ENCODE data around the gene UPF1. TPM values are rescaled to one million over a fixed set of nuclear protein-coding genes. Genes with fewer than 3 reads are reported as not detected.

Gene UPF1
- total RNA-seq, 1 donor = 36.6 TPM

- H3K4me1 ChIP-seq (ENCODE audit: insufficient read depth, low read length) = no peaks in the 10 kb centered on the region
- TF ChIP-seq CTCF (IDR thresholded peaks at IDR 0.05; ENCODE audit: extremely low read depth, low read depth, low read length) = no peak
- peaks cover 38% of the 10 kb centered on the region for H3K79me2 ChIP-seq (ENCODE audit: insufficient read depth, low read length)
- H3K27me3 ChIP-seq (ENCODE audit: insufficient read depth, low read length) = no peaks in the 10 kb centered on the region
- no peak for DNase-seq (ENCODE audit: insufficient read length, low spot score, missing footprints)
- H3K36me3 ChIP-seq (ENCODE audit: insufficient read depth, low read length) = peaks cover 43% of the 10 kb centered on the region
- H3K4me2 ChIP-seq (ENCODE audit: insufficient read depth, low read length) = no peak overlapping the region
- no peak overlapping the region for H2AFZ ChIP-seq (ENCODE audit: low read length)
- no peaks in the 10 kb centered on the region for H3K9me3 ChIP-seq (ENCODE audit: low read depth, low read length)
- no peak overlapping the region for H3K27ac ChIP-seq (ENCODE audit: low read depth, low read length)
- peaks cover 41% of the 10 kb centered on the region for H4K20me1 ChIP-seq (ENCODE audit: insufficient read depth, low read length)
- no peak overlapping the region for H3K4me3 ChIP-seq (ENCODE audit: insufficient read depth, low read length)
Measured at GRCh38 chr19:18910010-18910409, 78.3 kb downstream of the UPF1 start.

- Histone ChIP-seq H3K4me3 (ENCODE audit: insufficient read depth, low read length) (no peak overlapping the region), H4K20me1 (ENCODE audit: insufficient read depth, low read length) (peaks cover 44% of the 10 kb centered on the region), H2AFZ (ENCODE audit: low read length) (no peak overlapping the region), H3K79me2 (ENCODE audit: insufficient read depth, low read length) (peaks cover 47% of the 10 kb centered on the region), H3K4me2 (ENCODE audit: insufficient read depth, low read length) (no peak overlapping the region), H3K4me1 (ENCODE audit: insufficient read depth, low read length) (no peaks in the 10 kb centered on the region), H3K9me3 (ENCODE audit: low read depth, low read length) (no peaks in the 10 kb centered on the region), H3K36me3 (ENCODE audit: insufficient read depth, low read length) (peaks cover 48% of the 10 kb centered on the region), H3K27ac (ENCODE audit: low read depth, low read length) (no peak overlapping the region), H3K27me3 (ENCODE audit: insufficient read depth, low read length) (no peaks in the 10 kb centered on the region)
- DNase-seq (ENCODE audit: insufficient read length, low spot score, missing footprints) = no peak
- no peak for TF ChIP-seq CTCF (IDR thresholded peaks at IDR 0.05; ENCODE audit: extremely low read depth, low read depth, low read length)
Measured at GRCh38 chr19:18910801-18911436, 79.2 kb downstream of the UPF1 start.

- no peak for TF ChIP-seq CTCF (IDR thresholded peaks at IDR 0.05; ENCODE audit: extremely low read depth, low read depth, low read length)
- H2AFZ ChIP-seq (ENCODE audit: low read length) = no peak overlapping the region
- no peaks in the 10 kb centered on the region for H3K4me1 ChIP-seq (ENCODE audit: insufficient read depth, low read length)
- H3K4me3 ChIP-seq (ENCODE audit: insufficient read depth, low read length) = no peak overlapping the region
- no peak overlapping the region for H3K27ac ChIP-seq (ENCODE audit: low read depth, low read length)
- no peaks in the 10 kb centered on the region for H3K9me3 ChIP-seq (ENCODE audit: low read depth, low read length)
- no peaks in the 10 kb centered on the region for H3K27me3 ChIP-seq (ENCODE audit: insufficient read depth, low read length)
- peaks cover 39% of the 10 kb centered on the region for H3K36me3 ChIP-seq (ENCODE audit: insufficient read depth, low read length)
- peaks cover 67% of the 10 kb centered on the region for H3K79me2 ChIP-seq (ENCODE audit: insufficient read depth, low read length)
- DNase-seq (ENCODE audit: insufficient read length, low spot score, missing footprints) = no peak
- peaks cover 38% of the 10 kb centered on the region for H4K20me1 ChIP-seq (ENCODE audit: insufficient read depth, low read length)
- no peak overlapping the region for H3K4me2 ChIP-seq (ENCODE audit: insufficient read depth, low read length)
Measured at GRCh38 chr19:18912933-18913332, 81.2 kb downstream of the UPF1 start.

DNA sequence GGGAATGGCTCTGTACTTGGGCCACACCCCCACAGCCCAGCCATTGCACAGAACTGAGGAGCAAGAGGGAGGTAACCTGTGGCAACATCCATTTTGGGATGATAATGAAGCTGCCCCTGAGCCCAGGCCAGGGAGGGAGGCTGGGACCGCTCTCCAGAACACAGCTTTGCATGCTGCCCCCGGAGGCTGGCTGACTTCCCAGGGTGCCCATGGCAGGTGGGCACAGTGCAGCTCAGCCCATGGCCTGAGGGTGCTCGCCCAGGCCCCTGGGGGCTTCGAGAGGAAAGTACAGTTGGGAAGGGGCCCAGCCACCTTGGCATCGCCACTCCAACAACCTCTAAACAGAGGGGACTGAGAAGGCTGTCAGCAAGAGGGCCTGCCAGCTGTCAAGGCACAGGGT is 81.7 kb downstream of the UPF1 start:
- Histone ChIP-seq H3K27me3 (ENCODE audit: insufficient read depth, low read length) (no peaks in the 10 kb centered on the region), H3K4me2 (ENCODE audit: insufficient read depth, low read length) (no peak overlapping the region), H3K79me2 (ENCODE audit: insufficient read depth, low read length) (peaks cover 72% of the 10 kb centered on the region), H3K9me3 (ENCODE audit: low read depth, low read length) (no peaks in the 10 kb centered on the region), H2AFZ (ENCODE audit: low read length) (no peak overlapping the region), H3K36me3 (ENCODE audit: insufficient read depth, low read length) (peaks cover 39% of the 10 kb centered on the region), H4K20me1 (ENCODE audit: insufficient read depth, low read length) (peaks cover 37% of the 10 kb centered on the region), H3K4me3 (ENCODE audit: insufficient read depth, low read length) (no peak overlapping the region), H3K27ac (ENCODE audit: low read depth, low read length) (no peak overlapping the region), H3K4me1 (ENCODE audit: insufficient read depth, low read length) (peaks cover 4% of the 10 kb centered on the region)
- no peak for DNase-seq (ENCODE audit: insufficient read length, low spot score, missing footprints)
- TF ChIP-seq CTCF (IDR thresholded peaks at IDR 0.05; ENCODE audit: extremely low read depth, low read depth, low read length) = no peak

Data from osteoblast (primary cell).